Measurements from ENCODE around the gene CRTAC1.

The CRTAC1 gene

GRCh38 chr10:97949462-97949861 is 81.0 kb downstream of the CRTAC1 start:
- H3K4me3 ChIP-seq (replicated peaks; ENCODE audit: insufficient read depth, low read length): no peak overlapping the region
- no peaks in the 10 kb centered on the region for H3K27me3 ChIP-seq (ENCODE audit: insufficient read depth, poor library complexity, severe bottlenecking)
- no peak overlapping the region for H3K27ac ChIP-seq (replicated peaks)
- no peak for DNase-seq (ENCODE audit: low read depth in 1 of 2, low spot score in 1 of 2)
- TF ChIP-seq SPI1 (IDR thresholded peaks at IDR 0.05; ENCODE audit: borderline replicate concordance, low read depth) (no peak), CTCF (IDR thresholded peaks at IDR 0.05; ENCODE audit: insufficient read depth, low read length) (no peak), POLR2AphosphoS5 (IDR thresholded peaks at IDR 0.05; ENCODE audit: low read depth) (no peak), GABPA (IDR thresholded peaks at IDR 0.05; ENCODE audit: low read depth) (no peak)
- TF ChIP-seq, protein P1, sequence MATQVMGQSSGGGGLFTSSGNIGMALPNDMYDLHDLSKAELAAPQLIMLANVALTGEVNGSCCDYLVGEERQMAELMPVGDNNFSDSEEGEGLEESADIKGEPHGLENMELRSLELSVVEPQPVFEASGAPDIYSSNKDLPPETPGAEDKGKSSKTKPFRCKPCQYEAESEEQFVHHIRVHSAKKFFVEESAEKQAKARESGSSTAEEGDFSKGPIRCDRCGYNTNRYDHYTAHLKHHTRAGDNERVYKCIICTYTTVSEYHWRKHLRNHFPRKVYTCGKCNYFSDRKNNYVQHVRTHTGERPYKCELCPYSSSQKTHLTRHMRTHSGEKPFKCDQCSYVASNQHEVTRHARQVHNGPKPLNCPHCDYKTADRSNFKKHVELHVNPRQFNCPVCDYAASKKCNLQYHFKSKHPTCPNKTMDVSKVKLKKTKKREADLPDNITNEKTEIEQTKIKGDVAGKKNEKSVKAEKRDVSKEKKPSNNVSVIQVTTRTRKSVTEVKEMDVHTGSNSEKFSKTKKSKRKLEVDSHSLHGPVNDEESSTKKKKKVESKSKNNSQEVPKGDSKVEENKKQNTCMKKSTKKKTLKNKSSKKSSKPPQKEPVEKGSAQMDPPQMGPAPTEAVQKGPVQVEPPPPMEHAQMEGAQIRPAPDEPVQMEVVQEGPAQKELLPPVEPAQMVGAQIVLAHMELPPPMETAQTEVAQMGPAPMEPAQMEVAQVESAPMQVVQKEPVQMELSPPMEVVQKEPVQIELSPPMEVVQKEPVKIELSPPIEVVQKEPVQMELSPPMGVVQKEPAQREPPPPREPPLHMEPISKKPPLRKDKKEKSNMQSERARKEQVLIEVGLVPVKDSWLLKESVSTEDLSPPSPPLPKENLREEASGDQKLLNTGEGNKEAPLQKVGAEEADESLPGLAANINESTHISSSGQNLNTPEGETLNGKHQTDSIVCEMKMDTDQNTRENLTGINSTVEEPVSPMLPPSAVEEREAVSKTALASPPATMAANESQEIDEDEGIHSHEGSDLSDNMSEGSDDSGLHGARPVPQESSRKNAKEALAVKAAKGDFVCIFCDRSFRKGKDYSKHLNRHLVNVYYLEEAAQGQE (IDR thresholded peaks at IDR 0.05; ENCODE audit: insufficient replicate concordance, low read depth): no peak

- no peak for DNase-seq (ENCODE audit: low read depth in 1 of 2, low spot score in 1 of 2)
- Histone ChIP-seq H3K27me3 (ENCODE audit: insufficient read depth, poor library complexity, severe bottlenecking) (no peaks in the 10 kb centered on the region), H3K27ac (replicated peaks) (no peak overlapping the region), H3K4me3 (replicated peaks; ENCODE audit: insufficient read depth, low read length) (no peak overlapping the region)
- TF ChIP-seq CTCF (IDR thresholded peaks at IDR 0.05; ENCODE audit: insufficient read depth, low read length): no peak
These were observed 81.6 kb downstream of the CRTAC1 start for GRCh38 chr10:97948822-97949221.

- Histone ChIP-seq H3K27me3 (ENCODE audit: insufficient read depth, poor library complexity, severe bottlenecking) (no peaks in the 10 kb centered on the region), H3K27ac (replicated peaks) (no peak overlapping the region), H3K4me3 (replicated peaks; ENCODE audit: insufficient read depth, low read length) (no peak overlapping the region)
- TF ChIP-seq, protein P1 (IDR thresholded peaks at IDR 0.05; ENCODE audit: insufficient replicate concordance, low read depth): no peak
- no peak for TF ChIP-seq POLR2AphosphoS5 (IDR thresholded peaks at IDR 0.05; ENCODE audit: low read depth)
- DNase-seq (ENCODE audit: low read depth in 1 of 2, low spot score in 1 of 2): no peak
These were observed 85.6 kb downstream of the CRTAC1 start for GRCh38 chr10:97944772-97945171.

GRCh38 chr10:97943294-97943693 is 87.1 kb downstream of the CRTAC1 start:
- no peak overlapping the region for H3K27ac ChIP-seq (replicated peaks)
- H3K4me3 ChIP-seq (replicated peaks; ENCODE audit: insufficient read depth, low read length): no peak overlapping the region
- no peak for TF ChIP-seq SPI1 (IDR thresholded peaks at IDR 0.05; ENCODE audit: borderline replicate concordance, low read depth)
- TF ChIP-seq, protein P1 (IDR thresholded peaks at IDR 0.05; ENCODE audit: insufficient replicate concordance, low read depth): no peak
- TF ChIP-seq POLR2AphosphoS5 (IDR thresholded peaks at IDR 0.05; ENCODE audit: low read depth): no peak
- H3K27me3 ChIP-seq (ENCODE audit: insufficient read depth, poor library complexity, severe bottlenecking): no peaks in the 10 kb centered on the region
- no peak for DNase-seq (ENCODE audit: low read depth in 1 of 2, low spot score in 1 of 2)

All from HL-60 (cell line).